GM23338 (cell line): ENCODE results near the gene SDC3. TPM values are rescaled to one million over a fixed set of nuclear protein-coding genes. Genes with fewer than 3 reads are reported as not detected.

Experiments
- ATAC-seq: fragments of 200-7000 bp; cut with Tn5 transposase; 3 replicates; pipeline ENCODE4 v1.9.1; 2020
- DNase-seq: peaks from one replicate; pipeline ENCODE4 v3.0.0-alpha.2; 2015; ENCODE audit warnings: low spot score
- H2AFZ ChIP-seq: fragments of 200-600 bp; sonication (generic); 2 replicates; pipeline ENCODE4 v1.8.0; 2016; ENCODE audit warnings: antibody characterized with exemption, mild to moderate bottlenecking, moderate library complexity
- H3F3A ChIP-seq: fragments of 200-600 bp; sonication (generic); replicated peaks from 2 replicates; pipeline ENCODE4 v1.8.0; 2017; ENCODE audit warnings: antibody characterized with exemption, mixed run types, low read depth
- H3K27ac ChIP-seq: fragments of 200-600 bp; sonication (generic); 2 replicates; pipeline ENCODE4 v1.6.1; 2016; ENCODE audit warnings: low read depth
- H3K27me3 ChIP-seq: fragments of 200-600 bp; sonication (generic); 2 replicates; pipeline ENCODE4 v1.8.0; 2016; ENCODE audit warnings: mild to moderate bottlenecking, mixed run types, moderate library complexity; ENCODE audit not compliant: insufficient read depth
- H3K36me3 ChIP-seq: fragments of 200-600 bp; sonication (generic); 2 replicates; pipeline ENCODE4 v1.8.0; 2016; ENCODE audit warnings: mild to moderate bottlenecking; ENCODE audit not compliant: insufficient read depth
- H3K4me1 ChIP-seq: fragments of 200-600 bp; sonication (generic); 2 replicates; pipeline ENCODE4 v1.8.0; 2016; ENCODE audit warnings: mild to moderate bottlenecking, moderate library complexity; ENCODE audit not compliant: insufficient read depth
- H3K4me2 ChIP-seq: fragments of 200-600 bp; sonication (generic); 2 replicates; pipeline ENCODE4 v1.7.1; 2017; ENCODE audit warnings: mixed run types
- H3K4me3 ChIP-seq: fragments of 200-600 bp; sonication (generic); 2 replicates; pipeline ENCODE4 v1.6.1; 2016; ENCODE audit warnings: mixed run types
- H3K79me2 ChIP-seq: fragments of 200-600 bp; sonication (generic); replicated peaks from 2 replicates; pipeline ENCODE4 v1.8.0; 2017; ENCODE audit warnings: mild to moderate bottlenecking; ENCODE audit not compliant: insufficient read depth
- H3K9me2 ChIP-seq: fragments of 200-600 bp; sonication (generic); 2 replicates; pipeline ENCODE4 v1.8.0; 2017; ENCODE audit not compliant: insufficient read depth
- H4K20me1 ChIP-seq: fragments of 200-600 bp; sonication (generic); replicated peaks from 2 replicates; pipeline ENCODE4 v1.8.0; 2017; ENCODE audit warnings: mild to moderate bottlenecking; ENCODE audit not compliant: insufficient read depth
- H3K27ac Mint-ChIP-seq: 2 replicates; pipeline ENCODE4 v1.8.0; 2020; ENCODE audit warnings: inconsistent platforms, mild to moderate bottlenecking, moderate library complexity, mixed read lengths
- H3K27me3 Mint-ChIP-seq: 3 replicates; pipeline ENCODE4 v1.8.0; 2022; ENCODE audit warnings: low read depth, mild to moderate bottlenecking, moderate library complexity, mixed read lengths, inconsistent platforms; ENCODE audit not compliant: insufficient read depth, poor library complexity
- H3K36me3 Mint-ChIP-seq: 3 replicates; pipeline ENCODE4 v1.8.0; 2021; ENCODE audit warnings: low read depth, mild to moderate bottlenecking, inconsistent platforms, moderate library complexity, mixed read lengths
- H3K4me1 Mint-ChIP-seq: 3 replicates; pipeline ENCODE4 v1.8.0; 2020; ENCODE audit warnings: mild to moderate bottlenecking, inconsistent platforms, mixed read lengths
- H3K4me3 Mint-ChIP-seq: 3 replicates; pipeline ENCODE4 v1.8.0; 2021; ENCODE audit warnings: moderate library complexity, mild to moderate bottlenecking, inconsistent platforms, mixed read lengths
- H3K9me3 Mint-ChIP-seq: 3 replicates; pipeline ENCODE4 v1.8.0; 2020; ENCODE audit warnings: moderate library complexity, mild to moderate bottlenecking, inconsistent platforms, mixed read lengths
- CREB1 ChIP-seq: fragments of 250-450 bp; sonication (Bioruptor Pico); IDR thresholded peaks from 2 replicates; pipeline ENCODE4 v1.5.0; 2020; ENCODE audit warnings: low read depth, mild to moderate bottlenecking, moderate library complexity
- ETS1 ChIP-seq: IDR thresholded peaks from 2 replicates; pipeline ENCODE4 v1.6.1; 2016; ENCODE audit warnings: antibody characterized with exemption
- EZH2 ChIP-seq: fragments of 200-600 bp; sonication (generic); IDR thresholded peaks from one replicate; pipeline ENCODE4 v1.8.0; 2017; ENCODE audit warnings: antibody characterized with exemption, mild to moderate bottlenecking, low read depth; ENCODE audit not compliant: unreplicated experiment
- EZH2phosphoT487 ChIP-seq: fragments of 200-600 bp; sonication (generic); IDR thresholded peaks from one replicate; pipeline ENCODE4 v1.8.1; 2018; ENCODE audit warnings: antibody characterized with exemption; ENCODE audit not compliant: unreplicated experiment
- JUNB ChIP-seq: IDR thresholded peaks from one replicate; pipeline ENCODE4 v1.6.1; 2016; ENCODE audit warnings: antibody characterized with exemption; ENCODE audit not compliant: unreplicated experiment
- NANOG ChIP-seq: IDR thresholded peaks from 2 replicates; pipeline ENCODE4 v1.6.1; 2016; ENCODE audit warnings: antibody characterized with exemption, borderline replicate concordance
- POLR2AphosphoS5 ChIP-seq: IDR thresholded peaks from 2 replicates; pipeline ENCODE4 v1.6.1; 2016; ENCODE audit warnings: antibody characterized with exemption, low read depth
- REST ChIP-seq: IDR thresholded peaks from one replicate; pipeline ENCODE4 v1.6.1; 2018; ENCODE audit warnings: antibody characterized with exemption; ENCODE audit not compliant: unreplicated experiment
- STAT1 ChIP-seq: IDR thresholded peaks from one replicate; pipeline ENCODE4 v1.6.1; 2016; ENCODE audit warnings: antibody characterized with exemption; ENCODE audit not compliant: unreplicated experiment
- ZNF114 ChIP-seq: fragments of 250-450 bp; sonication (Bioruptor Pico); IDR thresholded peaks from 2 replicates; pipeline ENCODE4 v1.5.0; 2020; ENCODE audit warnings: mild to moderate bottlenecking, moderate library complexity
- ZNF331 ChIP-seq: fragments of 250-450 bp; sonication (Bioruptor Pico); IDR thresholded peaks from 2 replicates; pipeline ENCODE4 v1.5.0; 2020; ENCODE audit warnings: low read depth, mild to moderate bottlenecking, moderate library complexity
- ZNF462 ChIP-seq: fragments of 250-450 bp; sonication (Bioruptor Pico); IDR thresholded peaks from 2 replicates; pipeline ENCODE4 v1.5.0; 2020; ENCODE audit warnings: mild to moderate bottlenecking, moderate library complexity
- polyA plus RNA-seq: library from polyadenylated mRNA; unstranded; fragments of >200 nt; fragmentation: Nextera tagmentation; extraction: Ambion mirVana; gene quantifications from 2 replicates; pipeline ENCODE4 v1.2.1, GENCODE V29; 2016
- total RNA-seq: library from RNA; depleted of rRNA; stranded (reverse); fragments of >200 nt; shearing (Covaris generic); gene quantifications from 2 replicates; pipeline ENCODE4 v1.2.3, GENCODE V29; 2014

Gene SDC3
- total and polyA plus RNA-seq, 2 experiments from 2014 or later, result 5.2 to 29.7 TPM

GRCh38 chr1:30927448-30927847, 18.9 kb upstream of the SDC3 start (continued):
- no peak for TF ChIP-seq CREB1
- TF ChIP-seq EZH2, result no peak
- no peak for TF ChIP-seq ETS1
- TF ChIP-seq EZH2phosphoT487, result no peak

GRCh38 chr1:30923597-30923996, 15.0 kb upstream of the SDC3 start:
- H3K27me3 ChIP-seq, result no peaks in the 10 kb centered on the region
- Mint-ChIP-seq H3K27ac (no peak overlapping the region), H3K27me3 (peaks cover 4% of the 10 kb centered on the region), H3K36me3 (no peaks in the 10 kb centered on the region), H3K4me1 (peaks cover 9% of the 10 kb centered on the region), H3K9me3 (no peaks in the 10 kb centered on the region), H3K4me3 (no peak overlapping the region)
- H3K27ac ChIP-seq, result no peak overlapping the region
- no peak overlapping the region for H3K4me2 ChIP-seq
- H2AFZ ChIP-seq, result no peak overlapping the region
- no peaks in the 10 kb centered on the region for H3K79me2 ChIP-seq
- ATAC-seq (no peak), DNase-seq (no peak)
- H3K4me3 ChIP-seq, result no peak overlapping the region
- H3F3A ChIP-seq, result no peaks in the 10 kb centered on the region
- no peaks in the 10 kb centered on the region for H3K36me3 ChIP-seq
- no peaks in the 10 kb centered on the region for H4K20me1 ChIP-seq
- H3K9me2 ChIP-seq, result no peaks in the 10 kb centered on the region
- H3K4me1 ChIP-seq, result peaks cover 4% of the 10 kb centered on the region
- no peak for TF ChIP-seq ZNF331 (CRISPR knock-in tag)
- TF ChIP-seq EZH2phosphoT487, result no peak
- TF ChIP-seq REST, result no peak
- no peak for TF ChIP-seq NANOG
- TF ChIP-seq CREB1, result no peak
- no peak for TF ChIP-seq POLR2AphosphoS5
- TF ChIP-seq EZH2, result no peak
- no peak for TF ChIP-seq ZNF114 (CRISPR knock-in tag)
- no peak for TF ChIP-seq JUNB
- TF ChIP-seq ETS1, result no peak
- TF ChIP-seq ZNF462, result no peak
- no peak for TF ChIP-seq STAT1
